WTC11 (cell line): Measurements from ENCODE around the gene ATP9B. TPM values are rescaled to one million over a fixed set of nuclear protein-coding genes. Genes with fewer than 3 reads are reported as not detected.
A peak's percentile ranks its signal among the peaks of the same experiment; 100 is the strongest.

ENCODE experiments used
- ATAC-seq: fragments of 200-7000 bp; cut with Tn5 transposase; 2 replicates; pipeline ENCODE4 v1.10.0; 2021; ENCODE audit warnings: mild to moderate bottlenecking, moderate library complexity
- CTCF ChIA-PET: fragments of 300-600 bp; sonication (Branson Sonifier 250); formaldehyde crosslinking; loops from one replicate; lab custom pipeline; 2021; ENCODE audit warnings: antibody characterized with exemption; lab: Charles Lee
- POLR2A ChIA-PET: fragments of 350-600 bp; sonication (Branson Sonifier 250); formaldehyde crosslinking; loops from one replicate; lab custom pipeline; 2021; ENCODE audit warnings: antibody characterized with exemption; lab: Charles Lee
- DNase-seq: peaks from one replicate; pipeline ENCODE4 v3.0.0; 2021; ENCODE audit warnings: low spot score
- H3K27ac Mint-ChIP-seq: 2 replicates; pipeline ENCODE4 v1.8.0; 2021; ENCODE audit warnings: mixed read lengths
- H3K27me3 Mint-ChIP-seq: 2 replicates; pipeline ENCODE4 v1.8.0; 2021; ENCODE audit warnings: low read depth, mild to moderate bottlenecking, moderate library complexity, mixed read lengths
- H3K36me3 Mint-ChIP-seq: 2 replicates; pipeline ENCODE4 v1.8.0; 2021; ENCODE audit warnings: mixed read lengths
- H3K4me1 Mint-ChIP-seq: 2 replicates; pipeline ENCODE4 v1.8.0; 2022; ENCODE audit warnings: mixed read lengths
- H3K4me3 Mint-ChIP-seq: 2 replicates; pipeline ENCODE4 v1.8.0; 2021; ENCODE audit warnings: mild to moderate bottlenecking, moderate library complexity, mixed read lengths
- H3K9me3 Mint-ChIP-seq: 2 replicates; pipeline ENCODE4 v1.8.0; 2021; ENCODE audit warnings: mixed read lengths
- CREB1 ChIP-seq: sonication (generic); formaldehyde crosslinking; IDR thresholded peaks from 2 replicates; pipeline ENCODE4 v1.8.0; 2023; ENCODE audit warnings: mild to moderate bottlenecking, missing genetic modification reagents
- FOXK1 ChIP-seq: sonication (generic); formaldehyde crosslinking; IDR thresholded peaks from 2 replicates; pipeline ENCODE4 v1.8.0; 2022; ENCODE audit warnings: mild to moderate bottlenecking, moderate library complexity, missing genetic modification reagents
- GABPB1 ChIP-seq: sonication (generic); formaldehyde crosslinking; IDR thresholded peaks from 2 replicates; pipeline ENCODE4 v1.8.1; 2023; ENCODE audit warnings: mild to moderate bottlenecking, missing genetic modification reagents
- GTF2I ChIP-seq: fragments of 250-450 bp; sonication (Bioruptor Pico); conservative IDR thresholded peaks from 2 replicates; pipeline ENCODE4 v1.4.0; 2021; ENCODE audit warnings: mild to moderate bottlenecking
- HMGA2 ChIP-seq: fragments of 250-450 bp; sonication (Bioruptor Pico); IDR thresholded peaks from 2 replicates; pipeline ENCODE4 v1.4.0; 2021; ENCODE audit warnings: mild to moderate bottlenecking, moderate library complexity
- JAZF1 ChIP-seq: fragments of 250-450 bp; sonication (Bioruptor Pico); IDR thresholded peaks from 2 replicates; pipeline ENCODE4 v1.9.0; 2021; ENCODE audit warnings: moderate library complexity, mild to moderate bottlenecking, inconsistent platforms
- NR1H2 ChIP-seq: sonication (generic); formaldehyde crosslinking; IDR thresholded peaks from 2 replicates; pipeline ENCODE4 v1.9.0; 2021; ENCODE audit warnings: mild to moderate bottlenecking, moderate library complexity, missing genetic modification reagents
- NR3C1 ChIP-seq: sonication (generic); formaldehyde crosslinking; conservative IDR thresholded peaks from 2 replicates; pipeline ENCODE4 v1.8.1; 2023; ENCODE audit warnings: low read depth, mild to moderate bottlenecking, missing genetic modification reagents
- RELA ChIP-seq: sonication (generic); formaldehyde crosslinking; IDR thresholded peaks from 2 replicates; pipeline ENCODE4 v1.8.1; 2022; ENCODE audit warnings: missing genetic modification reagents, mild to moderate bottlenecking, borderline replicate concordance
- TP53 ChIP-seq: sonication (generic); formaldehyde crosslinking; IDR thresholded peaks from 2 replicates; pipeline ENCODE4 v1.8.1; 2023; ENCODE audit warnings: mild to moderate bottlenecking, missing genetic modification reagents
- ZBTB21 ChIP-seq: sonication (generic); formaldehyde crosslinking; IDR thresholded peaks from 2 replicates; pipeline ENCODE4 v1.8.1; 2023; ENCODE audit warnings: mild to moderate bottlenecking, missing genetic modification reagents, borderline replicate concordance
- total RNA-seq: library from RNA; stranded (reverse); gene quantifications from 3 replicates; pipeline ENCODE4 v1.2.3, GENCODE V29; 2021
- TF ChIP-seq, protein P1 (sequence below): sonication (generic); formaldehyde crosslinking; IDR thresholded peaks from 2 replicates; pipeline ENCODE4 v1.8.0; 2022; ENCODE audit warnings: mild to moderate bottlenecking, missing genetic modification reagents
- TF ChIP-seq, protein P2 (sequence below): sonication (generic); formaldehyde crosslinking; IDR thresholded peaks from 2 replicates; pipeline ENCODE4 v1.8.0; 2023; ENCODE audit warnings: mild to moderate bottlenecking, missing genetic modification reagents
- TF ChIP-seq, protein P3 (sequence below): fragments of 250-450 bp; sonication (Bioruptor Pico); IDR thresholded peaks from 2 replicates; pipeline ENCODE4 v1.8.0; 2021; ENCODE audit warnings: mild to moderate bottlenecking
- TF ChIP-seq, protein P4 (sequence below): sonication (generic); formaldehyde crosslinking; IDR thresholded peaks from 2 replicates; pipeline ENCODE4 v1.8.0; 2023; ENCODE audit warnings: missing genetic modification reagents
- TF ChIP-seq, protein P5 (sequence below): sonication (generic); formaldehyde crosslinking; IDR thresholded peaks from 2 replicates; pipeline ENCODE4 v1.8.1; 2023; ENCODE audit warnings: mild to moderate bottlenecking, missing genetic modification reagents
- TF ChIP-seq, protein P6 (sequence below): fragments of 250-450 bp; sonication (Bioruptor Pico); IDR thresholded peaks from 2 replicates; pipeline ENCODE4 v1.9.0; 2021; ENCODE audit warnings: mild to moderate bottlenecking
- TF ChIP-seq, protein P7 (sequence below): sonication (generic); formaldehyde crosslinking; conservative IDR thresholded peaks from 2 replicates; pipeline ENCODE4 v1.8.1; 2022; ENCODE audit warnings: mild to moderate bottlenecking, missing genetic modification reagents

Gene ATP9B
- total RNA-seq, 1 experiment from 2014 or later: 19.0 TPM

DNA sequence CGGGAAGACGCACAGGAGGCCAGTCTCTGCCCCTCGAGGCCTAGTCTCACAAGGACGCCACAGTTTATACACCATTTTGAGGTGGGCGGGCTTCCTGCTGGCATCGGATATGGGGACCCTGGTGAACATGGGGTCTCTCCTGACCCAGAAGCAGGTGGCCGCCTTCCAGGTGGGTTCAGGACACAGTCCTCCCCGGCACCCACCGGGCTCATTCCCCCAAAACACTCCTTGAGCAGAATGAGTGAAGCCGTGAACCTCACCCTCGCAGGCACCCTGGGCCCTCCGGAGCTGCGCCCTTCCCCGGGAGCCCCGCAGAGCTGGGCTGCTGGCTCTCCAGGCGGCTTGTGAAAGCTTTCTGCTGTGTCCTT, 333.0 kb downstream of the ATP9B start:
- H3K4me3 Mint-ChIP-seq: no peak overlapping the region
- no peak for DNase-seq

DNA sequence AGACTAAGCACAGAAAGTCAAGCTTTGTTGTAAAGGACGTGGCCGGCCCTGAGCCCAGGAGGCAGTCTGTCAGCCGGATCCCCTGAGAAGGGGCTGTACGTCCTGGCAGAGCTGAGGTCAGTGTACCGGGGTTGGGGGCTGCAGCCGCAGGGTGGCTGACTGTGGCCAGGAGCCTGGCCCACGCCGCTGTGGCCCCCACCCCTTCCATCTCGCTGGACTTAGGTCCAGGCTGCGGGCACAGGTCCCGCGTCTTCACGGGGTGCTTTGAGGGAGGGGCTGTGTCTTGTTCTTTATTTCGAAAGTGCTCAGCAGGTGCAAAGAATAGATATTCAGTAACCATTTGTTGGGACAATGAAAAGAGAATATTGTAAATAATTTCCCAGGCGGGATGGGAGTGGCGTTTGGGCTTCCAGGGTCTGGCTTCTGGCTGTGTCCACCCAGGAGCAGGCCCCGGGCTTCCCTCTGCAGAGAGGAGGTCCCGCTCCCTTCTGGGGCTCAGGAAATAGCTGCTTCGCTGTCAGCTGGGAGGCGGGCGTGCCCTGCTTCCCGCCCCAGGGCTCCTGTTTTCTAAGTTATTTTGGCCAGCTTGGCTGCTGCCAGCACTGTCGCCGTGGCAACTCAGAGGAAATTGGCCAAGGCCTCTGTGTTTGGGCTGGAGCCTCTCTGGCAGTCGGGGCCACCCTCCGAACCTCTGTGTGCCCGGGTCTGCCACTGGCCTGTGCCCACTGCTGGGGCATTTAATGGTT, 334.0 kb downstream of the ATP9B start:
- Mint-ChIP-seq H3K36me3 (no peaks in the 10 kb centered on the region; the same call in 1 of the 2 replicates), H3K27ac (peak overlapping the region; percentile 10; the same call in 1 of the 2 replicates), H3K4me3 (no peak overlapping the region), H3K27me3 (peaks cover 15% of the 10 kb centered on the region), H3K9me3 (no peaks in the 10 kb centered on the region), H3K4me1 (peaks cover 51% of the 10 kb centered on the region)
- ChIA-PET CTCF (interaction anchor here (0.7 to 1.0 kb wide), 3 partner anchors 10 to 210 kb away, joined by 3 to 4 read pairs (median 3); no protein-coding TSS in a partner anchor), POLR2A (no interaction called here)
- peak; percentile 14; the same call in 1 of the 2 replicates for ATAC-seq
- TF ChIP-seq JAZF1 (CRISPR knock-in tag): no peak
- no peak for DNase-seq

More for the DNA sequence above, 333.0 kb downstream of the ATP9B start:
- Mint-ChIP-seq H3K36me3 (no peaks in the 10 kb centered on the region; the same call in 1 of the 2 replicates), H3K27ac (no peak overlapping the region), H3K4me1 (peaks cover 46% of the 10 kb centered on the region), H3K27me3 (peaks cover 25% of the 10 kb centered on the region), H3K9me3 (no peaks in the 10 kb centered on the region)
- TF ChIP-seq RELA (CRISPR knock-in tag) (no peak), GABPB1 (CRISPR knock-in tag) (no peak), GTF2I (CRISPR knock-in tag) (no peak), TP53 (CRISPR knock-in tag) (no peak), FOXK1 (CRISPR knock-in tag) (no peak)
- TF ChIP-seq, protein P1, sequence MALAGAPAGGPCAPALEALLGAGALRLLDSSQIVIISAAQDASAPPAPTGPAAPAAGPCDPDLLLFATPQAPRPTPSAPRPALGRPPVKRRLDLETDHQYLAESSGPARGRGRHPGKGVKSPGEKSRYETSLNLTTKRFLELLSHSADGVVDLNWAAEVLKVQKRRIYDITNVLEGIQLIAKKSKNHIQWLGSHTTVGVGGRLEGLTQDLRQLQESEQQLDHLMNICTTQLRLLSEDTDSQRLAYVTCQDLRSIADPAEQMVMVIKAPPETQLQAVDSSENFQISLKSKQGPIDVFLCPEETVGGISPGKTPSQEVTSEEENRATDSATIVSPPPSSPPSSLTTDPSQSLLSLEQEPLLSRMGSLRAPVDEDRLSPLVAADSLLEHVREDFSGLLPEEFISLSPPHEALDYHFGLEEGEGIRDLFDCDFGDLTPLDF (CRISPR knock-in tag): no peak
- TF ChIP-seq, protein P2, sequence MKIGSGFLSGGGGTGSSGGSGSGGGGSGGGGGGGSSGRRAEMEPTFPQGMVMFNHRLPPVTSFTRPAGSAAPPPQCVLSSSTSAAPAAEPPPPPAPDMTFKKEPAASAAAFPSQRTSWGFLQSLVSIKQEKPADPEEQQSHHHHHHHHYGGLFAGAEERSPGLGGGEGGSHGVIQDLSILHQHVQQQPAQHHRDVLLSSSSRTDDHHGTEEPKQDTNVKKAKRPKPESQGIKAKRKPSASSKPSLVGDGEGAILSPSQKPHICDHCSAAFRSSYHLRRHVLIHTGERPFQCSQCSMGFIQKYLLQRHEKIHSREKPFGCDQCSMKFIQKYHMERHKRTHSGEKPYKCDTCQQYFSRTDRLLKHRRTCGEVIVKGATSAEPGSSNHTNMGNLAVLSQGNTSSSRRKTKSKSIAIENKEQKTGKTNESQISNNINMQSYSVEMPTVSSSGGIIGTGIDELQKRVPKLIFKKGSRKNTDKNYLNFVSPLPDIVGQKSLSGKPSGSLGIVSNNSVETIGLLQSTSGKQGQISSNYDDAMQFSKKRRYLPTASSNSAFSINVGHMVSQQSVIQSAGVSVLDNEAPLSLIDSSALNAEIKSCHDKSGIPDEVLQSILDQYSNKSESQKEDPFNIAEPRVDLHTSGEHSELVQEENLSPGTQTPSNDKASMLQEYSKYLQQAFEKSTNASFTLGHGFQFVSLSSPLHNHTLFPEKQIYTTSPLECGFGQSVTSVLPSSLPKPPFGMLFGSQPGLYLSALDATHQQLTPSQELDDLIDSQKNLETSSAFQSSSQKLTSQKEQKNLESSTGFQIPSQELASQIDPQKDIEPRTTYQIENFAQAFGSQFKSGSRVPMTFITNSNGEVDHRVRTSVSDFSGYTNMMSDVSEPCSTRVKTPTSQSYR (CRISPR knock-in tag): no peak
- ATAC-seq: no peak
- ChIA-PET CTCF (no interaction called here), POLR2A (no interaction called here)

DNA sequence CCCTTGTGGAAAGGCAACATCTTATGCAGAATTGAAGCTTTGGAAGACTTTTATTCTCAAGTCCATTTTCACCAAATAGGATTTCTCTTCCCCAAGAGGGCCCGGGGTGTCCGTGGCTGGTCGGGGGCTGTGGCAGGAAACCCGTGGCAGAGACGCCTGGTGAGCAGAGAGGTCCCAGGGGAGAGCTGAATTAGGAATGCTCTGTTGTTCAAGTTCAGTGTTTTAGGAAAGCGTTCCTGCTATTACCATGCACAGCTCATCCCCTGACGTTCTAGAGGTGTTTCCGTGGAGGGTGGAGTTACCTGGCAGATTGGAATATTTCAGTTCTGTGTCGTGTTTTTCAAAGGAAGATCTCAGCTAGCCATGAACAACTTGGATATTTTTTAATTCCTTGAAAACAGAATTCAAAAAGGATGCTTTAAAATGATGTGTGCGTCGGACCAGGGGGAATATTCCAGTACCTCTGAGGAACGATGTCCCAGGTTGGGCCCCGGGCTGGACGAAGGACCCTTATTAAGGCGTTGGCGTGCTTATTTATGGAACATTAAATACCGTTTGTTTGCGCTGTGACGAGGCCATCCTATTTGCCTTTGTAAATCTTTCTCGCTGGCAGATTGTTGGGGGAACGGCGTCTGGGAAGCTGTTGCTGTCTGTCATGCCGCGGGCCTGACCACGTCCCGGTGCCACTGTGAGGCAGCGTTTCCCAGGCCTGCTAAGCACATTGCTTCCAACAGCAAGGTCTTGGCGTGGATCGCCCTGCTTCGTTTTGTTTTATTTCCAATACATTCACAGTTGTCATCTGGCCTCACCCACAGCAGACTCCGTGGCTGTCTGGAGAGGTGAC, 334.8 kb downstream of the ATP9B start:
- Mint-ChIP-seq H3K27me3 (peaks cover 7% of the 10 kb centered on the region), H3K36me3 (no peaks in the 10 kb centered on the region; the same call in 1 of the 2 replicates), H3K4me3 (no peak overlapping the region), H3K9me3 (no peaks in the 10 kb centered on the region), H3K27ac (peak overlapping the region; percentile 68), H3K4me1 (peaks cover 45% of the 10 kb centered on the region)
- ATAC-seq: no peak
- CTCF ChIA-PET: interaction anchor here (0.8 to 1.0 kb wide), 2 partner anchors 23 to 209 kb away, joined by 3 to 4 read pairs; no protein-coding TSS in a partner anchor
- no peak for DNase-seq
- POLR2A ChIA-PET: no interaction called here
- TF ChIP-seq CREB1 (CRISPR knock-in tag) (no peak), NR3C1 (CRISPR knock-in tag) (no peak), NR1H2 (CRISPR knock-in tag) (no peak), ZBTB21 (no peak), HMGA2 (no peak), JAZF1 (CRISPR knock-in tag) (no peak)
- TF ChIP-seq, protein P3, sequence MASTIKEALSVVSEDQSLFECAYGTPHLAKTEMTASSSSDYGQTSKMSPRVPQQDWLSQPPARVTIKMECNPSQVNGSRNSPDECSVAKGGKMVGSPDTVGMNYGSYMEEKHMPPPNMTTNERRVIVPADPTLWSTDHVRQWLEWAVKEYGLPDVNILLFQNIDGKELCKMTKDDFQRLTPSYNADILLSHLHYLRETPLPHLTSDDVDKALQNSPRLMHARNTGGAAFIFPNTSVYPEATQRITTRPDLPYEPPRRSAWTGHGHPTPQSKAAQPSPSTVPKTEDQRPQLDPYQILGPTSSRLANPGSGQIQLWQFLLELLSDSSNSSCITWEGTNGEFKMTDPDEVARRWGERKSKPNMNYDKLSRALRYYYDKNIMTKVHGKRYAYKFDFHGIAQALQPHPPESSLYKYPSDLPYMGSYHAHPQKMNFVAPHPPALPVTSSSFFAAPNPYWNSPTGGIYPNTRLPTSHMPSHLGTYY: no peak
- TF ChIP-seq, protein P4, sequence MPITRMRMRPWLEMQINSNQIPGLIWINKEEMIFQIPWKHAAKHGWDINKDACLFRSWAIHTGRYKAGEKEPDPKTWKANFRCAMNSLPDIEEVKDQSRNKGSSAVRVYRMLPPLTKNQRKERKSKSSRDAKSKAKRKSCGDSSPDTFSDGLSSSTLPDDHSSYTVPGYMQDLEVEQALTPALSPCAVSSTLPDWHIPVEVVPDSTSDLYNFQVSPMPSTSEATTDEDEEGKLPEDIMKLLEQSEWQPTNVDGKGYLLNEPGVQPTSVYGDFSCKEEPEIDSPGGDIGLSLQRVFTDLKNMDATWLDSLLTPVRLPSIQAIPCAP (CRISPR knock-in tag): no peak
- TF ChIP-seq, protein P5, sequence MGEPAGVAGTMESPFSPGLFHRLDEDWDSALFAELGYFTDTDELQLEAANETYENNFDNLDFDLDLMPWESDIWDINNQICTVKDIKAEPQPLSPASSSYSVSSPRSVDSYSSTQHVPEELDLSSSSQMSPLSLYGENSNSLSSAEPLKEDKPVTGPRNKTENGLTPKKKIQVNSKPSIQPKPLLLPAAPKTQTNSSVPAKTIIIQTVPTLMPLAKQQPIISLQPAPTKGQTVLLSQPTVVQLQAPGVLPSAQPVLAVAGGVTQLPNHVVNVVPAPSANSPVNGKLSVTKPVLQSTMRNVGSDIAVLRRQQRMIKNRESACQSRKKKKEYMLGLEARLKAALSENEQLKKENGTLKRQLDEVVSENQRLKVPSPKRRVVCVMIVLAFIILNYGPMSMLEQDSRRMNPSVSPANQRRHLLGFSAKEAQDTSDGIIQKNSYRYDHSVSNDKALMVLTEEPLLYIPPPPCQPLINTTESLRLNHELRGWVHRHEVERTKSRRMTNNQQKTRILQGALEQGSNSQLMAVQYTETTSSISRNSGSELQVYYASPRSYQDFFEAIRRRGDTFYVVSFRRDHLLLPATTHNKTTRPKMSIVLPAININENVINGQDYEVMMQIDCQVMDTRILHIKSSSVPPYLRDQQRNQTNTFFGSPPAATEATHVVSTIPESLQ: no peak
- TF ChIP-seq, protein P6, sequence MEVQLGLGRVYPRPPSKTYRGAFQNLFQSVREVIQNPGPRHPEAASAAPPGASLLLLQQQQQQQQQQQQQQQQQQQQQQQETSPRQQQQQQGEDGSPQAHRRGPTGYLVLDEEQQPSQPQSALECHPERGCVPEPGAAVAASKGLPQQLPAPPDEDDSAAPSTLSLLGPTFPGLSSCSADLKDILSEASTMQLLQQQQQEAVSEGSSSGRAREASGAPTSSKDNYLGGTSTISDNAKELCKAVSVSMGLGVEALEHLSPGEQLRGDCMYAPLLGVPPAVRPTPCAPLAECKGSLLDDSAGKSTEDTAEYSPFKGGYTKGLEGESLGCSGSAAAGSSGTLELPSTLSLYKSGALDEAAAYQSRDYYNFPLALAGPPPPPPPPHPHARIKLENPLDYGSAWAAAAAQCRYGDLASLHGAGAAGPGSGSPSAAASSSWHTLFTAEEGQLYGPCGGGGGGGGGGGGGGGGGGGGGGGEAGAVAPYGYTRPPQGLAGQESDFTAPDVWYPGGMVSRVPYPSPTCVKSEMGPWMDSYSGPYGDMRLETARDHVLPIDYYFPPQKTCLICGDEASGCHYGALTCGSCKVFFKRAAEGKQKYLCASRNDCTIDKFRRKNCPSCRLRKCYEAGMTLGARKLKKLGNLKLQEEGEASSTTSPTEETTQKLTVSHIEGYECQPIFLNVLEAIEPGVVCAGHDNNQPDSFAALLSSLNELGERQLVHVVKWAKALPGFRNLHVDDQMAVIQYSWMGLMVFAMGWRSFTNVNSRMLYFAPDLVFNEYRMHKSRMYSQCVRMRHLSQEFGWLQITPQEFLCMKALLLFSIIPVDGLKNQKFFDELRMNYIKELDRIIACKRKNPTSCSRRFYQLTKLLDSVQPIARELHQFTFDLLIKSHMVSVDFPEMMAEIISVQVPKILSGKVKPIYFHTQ (CRISPR knock-in tag): no peak
- TF ChIP-seq, protein P7, sequence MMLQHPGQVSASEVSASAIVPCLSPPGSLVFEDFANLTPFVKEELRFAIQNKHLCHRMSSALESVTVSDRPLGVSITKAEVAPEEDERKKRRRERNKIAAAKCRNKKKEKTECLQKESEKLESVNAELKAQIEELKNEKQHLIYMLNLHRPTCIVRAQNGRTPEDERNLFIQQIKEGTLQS (CRISPR knock-in tag): no peak
